GM19468 (cell line): ENCODE measurements around the gene BCL2L12.
A peak's percentile ranks its signal among the peaks of the same experiment; 100 is the strongest.
"Not testable (repeated sequence)": the region's sequence is repeated elsewhere in the genome, so short reads cannot be mapped to it uniquely, and the experiment has no call there.

ENCODE experiments used
- ATAC-seq: cut with Tn5 transposase; IDR thresholded peaks from one replicate; pipeline ENCODE4 v1.9.1; 2021; ENCODE audit warnings: mild to moderate bottlenecking, moderate library complexity, moderate number of reproducible peaks; ENCODE audit not compliant: unreplicated experiment; ENCODE audit errors: extremely low read depth

Gene BCL2L12, protein sequence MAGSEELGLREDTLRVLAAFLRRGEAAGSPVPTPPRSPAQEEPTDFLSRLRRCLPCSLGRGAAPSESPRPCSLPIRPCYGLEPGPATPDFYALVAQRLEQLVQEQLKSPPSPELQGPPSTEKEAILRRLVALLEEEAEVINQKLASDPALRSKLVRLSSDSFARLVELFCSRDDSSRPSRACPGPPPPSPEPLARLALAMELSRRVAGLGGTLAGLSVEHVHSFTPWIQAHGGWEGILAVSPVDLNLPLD

GRCh38 chr19:49665351-49666119, at the start of gene BCL2L12, which contains the start of gene IRF3:
Gene BCL2L12, plus strand, starts transcription at chr19:49665933. Its CDS starts 760 bp downstream, at chr19:49666693.
Gene IRF3, minus strand, starts transcription at chr19:49665857. Its CDS starts 1,019 bp downstream, at chr19:49664838.
- peak; percentile 83 for ATAC-seq

- ATAC-seq, result no peak
Measured at GRCh38 chr19:49616532-49616931, 49.2 kb upstream of the BCL2L12 start.

DNA sequence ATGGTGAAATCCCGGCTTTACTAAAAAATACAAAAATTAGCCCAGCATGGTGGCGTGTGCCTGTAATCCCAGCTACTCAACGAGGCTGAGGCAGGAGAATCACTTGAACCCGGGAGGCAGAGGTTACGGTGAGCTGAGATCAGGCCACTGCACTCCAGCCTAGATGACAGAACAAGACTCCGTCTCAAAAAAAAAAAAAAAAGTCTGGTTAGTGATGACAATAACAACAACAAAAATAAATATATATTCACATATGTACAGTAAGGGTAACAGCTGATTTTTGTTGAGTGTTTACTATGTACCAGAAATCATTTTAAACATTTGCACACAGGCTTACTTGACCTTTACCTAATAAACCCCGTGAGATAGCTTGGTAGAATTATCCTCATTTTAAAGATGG, 48.8 kb upstream of the BCL2L12 start:
- ATAC-seq, result no peak

DNA sequence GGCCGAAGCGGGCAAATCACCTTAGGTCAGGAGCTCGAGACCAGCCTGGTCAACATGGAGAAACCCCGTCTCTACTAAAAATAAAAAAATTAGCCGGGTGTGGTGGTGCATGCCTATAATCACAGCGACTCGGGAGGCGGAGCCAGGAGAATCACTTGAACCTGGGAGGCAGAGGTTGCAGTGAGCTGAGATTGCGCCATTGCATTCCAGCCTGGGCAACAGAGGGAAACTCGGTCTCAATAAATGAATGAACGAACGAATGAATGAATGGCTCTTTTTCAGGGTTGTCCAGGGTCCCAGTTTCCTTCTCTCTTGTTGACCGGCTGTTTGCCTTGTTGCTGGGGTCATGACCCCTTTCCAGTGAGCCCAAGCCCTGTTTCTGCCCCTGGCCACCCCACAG, 47.9 kb upstream of the BCL2L12 start:
- not testable (repeated sequence) for ATAC-seq

DNA sequence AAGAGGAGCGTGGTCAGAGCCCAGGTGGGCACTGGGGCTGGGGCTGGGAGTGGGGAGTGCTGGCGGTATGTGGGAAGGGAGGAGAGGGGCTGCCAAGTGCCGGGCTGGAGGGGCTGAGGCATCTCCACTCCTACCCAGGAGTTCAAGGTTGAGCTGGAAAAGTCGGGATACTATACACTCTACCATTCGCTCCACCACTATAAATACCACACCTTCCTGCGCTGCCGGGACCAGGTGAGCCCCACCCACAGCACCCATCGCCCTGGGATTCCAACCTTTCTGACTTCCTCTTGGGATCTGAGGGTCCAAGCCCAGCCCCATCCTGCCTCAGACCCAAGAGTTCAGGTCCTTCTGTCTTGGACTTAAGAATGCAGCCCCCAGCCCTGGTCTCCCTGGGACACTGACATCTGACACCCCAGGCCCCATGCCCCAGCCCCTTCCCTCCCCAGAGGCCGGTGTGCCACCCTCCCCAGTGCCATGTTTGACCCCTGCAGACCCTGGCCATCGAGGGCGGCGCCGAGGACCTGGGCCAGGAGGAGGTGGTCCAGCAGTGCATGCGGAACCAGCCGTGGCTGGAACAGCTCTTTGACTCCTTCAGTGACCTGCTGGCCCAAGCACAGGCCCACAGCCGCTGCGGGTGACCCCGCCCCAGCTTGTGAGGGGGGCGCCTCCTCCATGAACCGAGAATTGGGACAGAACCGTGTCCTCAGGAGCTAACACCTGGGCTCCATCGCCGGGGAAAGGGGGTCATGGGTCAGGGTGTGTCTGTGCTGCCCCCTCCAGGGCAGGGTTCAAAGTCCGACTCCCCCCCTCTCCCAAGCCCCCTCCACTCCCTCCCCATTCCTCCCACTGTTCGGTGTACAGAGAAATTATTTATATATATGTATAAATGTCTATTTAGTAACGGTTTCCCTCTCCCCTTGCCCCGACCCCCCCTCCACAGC, 40.5 kb upstream of the BCL2L12 start:
- no peak for ATAC-seq

DNA sequence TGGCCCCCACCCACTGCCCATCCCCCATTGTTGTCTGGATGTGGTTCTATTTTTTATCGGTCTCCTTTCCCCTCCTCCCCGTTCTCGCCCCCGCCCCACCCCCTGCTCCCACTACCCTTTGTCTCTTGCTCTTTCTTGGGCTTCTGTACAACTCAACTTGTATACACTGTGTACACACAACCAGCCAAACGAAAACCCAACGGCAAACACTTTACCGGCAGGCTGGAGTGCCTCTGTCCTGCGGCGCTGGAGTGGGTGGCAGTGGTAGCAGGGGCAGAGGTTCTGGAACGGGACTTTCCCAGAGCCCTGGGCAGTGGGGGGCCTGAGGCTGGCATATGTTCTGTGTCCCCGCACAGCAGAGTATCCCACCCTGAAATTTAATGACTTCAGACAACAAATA, 39.5 kb upstream of the BCL2L12 start:
- no peak for ATAC-seq

- no peak for ATAC-seq
Measured at GRCh38 chr19:49629659-49630058, 36.1 kb upstream of the BCL2L12 start.

GRCh38 chr19:49631014-49631588, 34.6 kb upstream of the BCL2L12 start:
- ATAC-seq, result no peak

- ATAC-seq, result no peak
Measured at GRCh38 chr19:49631610-49632192, 34.0 kb upstream of the BCL2L12 start.

- ATAC-seq, result no peak
Measured at GRCh38 chr19:49632576-49632975, 33.2 kb upstream of the BCL2L12 start.

DNA sequence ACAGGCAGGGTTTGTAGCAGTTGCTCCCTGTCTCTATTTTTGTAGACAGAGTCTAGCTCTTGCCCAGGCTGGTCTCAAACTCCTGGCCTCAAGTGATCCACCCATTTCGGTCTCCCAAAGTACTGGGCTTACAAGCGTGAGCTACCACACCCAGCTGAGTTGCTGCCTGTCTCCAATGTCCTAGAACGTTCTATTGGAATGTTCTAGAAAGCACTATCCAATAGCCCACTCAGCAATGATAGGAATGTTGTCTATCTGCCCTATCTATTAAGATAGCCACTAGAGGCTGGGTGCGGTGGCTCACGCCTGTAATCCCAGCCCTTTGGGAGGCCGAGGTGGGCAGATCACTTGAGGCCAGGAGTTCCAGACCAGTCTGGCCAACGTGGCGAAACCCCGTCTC, 32.5 kb upstream of the BCL2L12 start:
- not testable (repeated sequence) for ATAC-seq

DNA sequence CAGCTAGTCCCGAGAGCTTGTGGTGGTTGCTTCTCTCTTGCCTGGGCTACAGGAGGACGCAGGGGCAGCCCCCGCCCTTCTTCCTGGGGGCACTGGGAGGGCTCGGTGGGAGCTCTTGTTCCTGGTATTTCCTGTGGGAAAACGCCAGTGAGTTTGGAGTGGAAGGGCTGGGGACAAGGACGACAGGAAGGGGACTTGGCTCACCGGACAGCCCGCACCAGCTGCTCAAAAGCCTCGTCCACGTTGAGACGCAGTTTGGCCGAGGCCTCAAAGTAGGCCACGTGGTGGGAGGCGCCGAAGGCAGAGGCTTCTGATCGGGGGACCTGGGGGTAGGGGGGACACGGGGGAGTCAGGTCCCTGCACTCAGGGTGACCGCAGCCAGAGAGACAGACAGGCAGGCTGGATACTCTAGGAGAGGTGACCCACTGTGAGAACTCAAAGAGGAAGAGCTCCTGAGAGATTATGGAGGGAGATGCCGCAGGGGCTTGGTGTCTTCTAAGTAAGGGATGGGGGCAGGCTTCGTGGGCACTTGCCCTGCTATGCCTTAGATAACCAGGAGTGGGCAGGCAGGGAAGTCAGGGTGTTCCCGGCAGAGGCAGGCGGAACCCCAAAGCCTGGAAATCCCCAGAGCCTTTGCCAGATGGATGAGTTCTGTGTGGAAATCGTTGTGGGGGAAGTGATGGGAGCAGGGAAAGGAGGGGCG, 30.1 kb upstream of the BCL2L12 start:
- ATAC-seq, result no peak

GRCh38 chr19:49636233-49636932, 29.4 kb upstream of the BCL2L12 start:
- no peak for ATAC-seq

GRCh38 chr19:49637821-49638738, 27.7 kb upstream of the BCL2L12 start:
- ATAC-seq, result no peak

DNA sequence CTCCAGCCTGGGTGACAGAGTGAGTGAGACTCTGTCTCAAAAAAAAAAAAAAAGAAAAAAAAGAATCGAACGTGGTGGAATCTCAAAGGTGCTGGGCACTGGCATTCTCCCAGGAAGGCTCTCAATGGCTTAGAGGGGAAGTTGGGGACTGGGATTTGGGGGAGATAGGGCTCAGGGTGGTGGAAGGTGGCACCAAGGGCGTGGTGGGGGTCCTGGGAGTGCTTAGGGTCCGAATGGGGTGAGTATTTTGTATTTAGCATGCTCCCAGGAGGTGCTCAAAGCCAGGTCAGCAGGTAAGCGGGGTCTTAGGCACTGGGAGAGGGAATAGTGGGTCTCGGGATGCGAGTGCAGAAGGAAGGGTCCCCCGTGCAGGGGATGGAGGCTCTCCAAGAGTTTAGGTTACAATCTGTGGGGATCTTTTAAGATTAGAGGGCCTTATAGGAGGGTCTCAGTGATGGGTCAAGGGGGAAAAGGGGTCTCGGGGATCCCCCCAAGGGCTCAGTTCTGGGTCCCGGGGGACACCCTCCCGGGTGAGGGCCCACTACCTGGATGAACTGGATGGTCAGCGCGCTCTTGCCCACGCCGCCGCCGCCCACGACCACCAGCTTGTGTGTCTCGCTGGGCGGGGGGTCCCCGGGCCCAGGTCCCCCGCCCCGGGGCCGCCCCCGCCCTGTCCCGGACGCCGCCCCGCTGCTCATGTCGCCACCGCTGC, 26.2 kb upstream of the BCL2L12 start:
- no peak for ATAC-seq

- peak; percentile 73 for ATAC-seq
Measured at GRCh38 chr19:49640113-49640898, 25.4 kb upstream of the BCL2L12 start, which contains the start of gene RRAS. Gene RRAS, minus strand, starts transcription at chr19:49640143. Its CDS starts 45 bp downstream, at chr19:49640098.
